Smooth muscle cell (in vitro differentiated cells): Measurements from ENCODE around the gene SUCO. TPM values are rescaled to one million over a fixed set of nuclear protein-coding genes. Genes with fewer than 3 reads are reported as not detected.

Experiments used
- DNase-seq: peaks from one replicate; lab custom pipeline; 2025; ENCODE audit not compliant: unreplicated experiment; lab: John Stamatoyannopoulos, UW
- H2AFZ ChIP-seq: fragments of 200-600 bp; sonication (generic); 2 replicates; pipeline ENCODE4 v1.6.0; 2016; ENCODE audit warnings: antibody characterized with exemption, low read depth, mild to moderate bottlenecking
- H3F3A ChIP-seq: fragments of 200-600 bp; sonication (generic); 2 replicates; pipeline ENCODE4 v1.6.0; 2017; ENCODE audit warnings: antibody characterized with exemption, low read depth
- H3K27ac ChIP-seq: fragments of 200-600 bp; sonication (generic); 2 replicates; pipeline ENCODE4 v1.5.1; 2016; ENCODE audit warnings: low read depth, mild to moderate bottlenecking
- H3K27me3 ChIP-seq: fragments of 200-600 bp; sonication (generic); 2 replicates; pipeline ENCODE4 v1.6.1; 2016; ENCODE audit warnings: low read depth, mild to moderate bottlenecking
- H3K36me3 ChIP-seq: fragments of 200-600 bp; sonication (generic); 2 replicates; pipeline ENCODE4 v1.5.1; 2016; ENCODE audit warnings: low read depth
- H3K4me1 ChIP-seq: fragments of 200-600 bp; sonication (generic); 2 replicates; pipeline ENCODE4 v1.5.1; 2016; ENCODE audit warnings: low read depth
- H3K4me2 ChIP-seq: fragments of 200-600 bp; sonication (generic); 2 replicates; pipeline ENCODE4 v1.6.0; 2016; ENCODE audit warnings: mild to moderate bottlenecking
- H3K4me3 ChIP-seq: fragments of 200-600 bp; sonication (generic); 2 replicates; pipeline ENCODE4 v1.5.1; 2016; ENCODE audit warnings: mild to moderate bottlenecking
- H3K79me2 ChIP-seq: fragments of 200-600 bp; sonication (generic); 2 replicates; pipeline ENCODE4 v1.6.0; 2016; ENCODE audit warnings: low read depth, mild to moderate bottlenecking
- H3K9ac ChIP-seq: fragments of 200-600 bp; sonication (generic); 2 replicates; pipeline ENCODE4 v1.6.0; 2016; ENCODE audit warnings: low read depth
- H3K9me3 ChIP-seq: fragments of 200-600 bp; sonication (generic); replicated peaks from 2 replicates; pipeline ENCODE4 v1.5.1; 2016; ENCODE audit warnings: low read depth
- H4K20me1 ChIP-seq: fragments of 200-600 bp; sonication (generic); 2 replicates; pipeline ENCODE4 v1.6.0; 2016; ENCODE audit warnings: low read depth
- WGBS: methylation state at CpG from one replicate; pipeline ENCODE4 v1.1.7; 2016; ENCODE audit warnings: low lambda C conversion rate; 5-methylcytosine and 5-hydroxymethylcytosine counted together
- polyA plus RNA-seq: library from polyadenylated mRNA; unstranded; fragments of >200 nt; fragmentation: Nextera tagmentation; extraction: Ambion mirVana; gene quantifications from 2 replicates; pipeline ENCODE4 v1.2.1, GENCODE V29; 2016
- total RNA-seq: library from RNA; depleted of rRNA; stranded (reverse); fragments of >200 nt; gene quantifications from 2 replicates; pipeline ENCODE4 v1.2.3, GENCODE V29; 2014
- TF ChIP-seq, protein P1 (sequence below): fragments of 200-600 bp; sonication (generic); IDR thresholded peaks from 2 replicates; pipeline ENCODE4 v1.5.1; 2017; ENCODE audit warnings: borderline replicate concordance, mild to moderate bottlenecking, antibody characterized with exemption; ENCODE audit not compliant: insufficient read depth, poor library complexity, severe bottlenecking

SUCO gene
- total and polyA plus RNA-seq, 2 experiments from 2014 or later = 16.9 to 96.7 TPM

- Histone ChIP-seq H3K9me3 (no peaks in the 10 kb centered on the region), H3F3A (no peaks in the 10 kb centered on the region), H3K4me2 (no peak overlapping the region), H3K36me3 (no peaks in the 10 kb centered on the region), H2AFZ (no peak overlapping the region), H3K27me3 (no peaks in the 10 kb centered on the region), H3K27ac (no peak overlapping the region), H3K4me3 (no peak overlapping the region), H4K20me1 (no peaks in the 10 kb centered on the region), H3K79me2 (no peaks in the 10 kb centered on the region), H3K9ac (no peak overlapping the region), H3K4me1 (no peaks in the 10 kb centered on the region)
- whole genome bisulfite sequencing = 92% methylated on average over 1 of the region's 1 CpG
- TF ChIP-seq, protein P1, sequence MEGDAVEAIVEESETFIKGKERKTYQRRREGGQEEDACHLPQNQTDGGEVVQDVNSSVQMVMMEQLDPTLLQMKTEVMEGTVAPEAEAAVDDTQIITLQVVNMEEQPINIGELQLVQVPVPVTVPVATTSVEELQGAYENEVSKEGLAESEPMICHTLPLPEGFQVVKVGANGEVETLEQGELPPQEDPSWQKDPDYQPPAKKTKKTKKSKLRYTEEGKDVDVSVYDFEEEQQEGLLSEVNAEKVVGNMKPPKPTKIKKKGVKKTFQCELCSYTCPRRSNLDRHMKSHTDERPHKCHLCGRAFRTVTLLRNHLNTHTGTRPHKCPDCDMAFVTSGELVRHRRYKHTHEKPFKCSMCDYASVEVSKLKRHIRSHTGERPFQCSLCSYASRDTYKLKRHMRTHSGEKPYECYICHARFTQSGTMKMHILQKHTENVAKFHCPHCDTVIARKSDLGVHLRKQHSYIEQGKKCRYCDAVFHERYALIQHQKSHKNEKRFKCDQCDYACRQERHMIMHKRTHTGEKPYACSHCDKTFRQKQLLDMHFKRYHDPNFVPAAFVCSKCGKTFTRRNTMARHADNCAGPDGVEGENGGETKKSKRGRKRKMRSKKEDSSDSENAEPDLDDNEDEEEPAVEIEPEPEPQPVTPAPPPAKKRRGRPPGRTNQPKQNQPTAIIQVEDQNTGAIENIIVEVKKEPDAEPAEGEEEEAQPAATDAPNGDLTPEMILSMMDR = no peak
- DNase-seq = no peak
These were observed 15.9 kb upstream of the SUCO start for GRCh38 chr1:172517081-172517480.

DNA sequence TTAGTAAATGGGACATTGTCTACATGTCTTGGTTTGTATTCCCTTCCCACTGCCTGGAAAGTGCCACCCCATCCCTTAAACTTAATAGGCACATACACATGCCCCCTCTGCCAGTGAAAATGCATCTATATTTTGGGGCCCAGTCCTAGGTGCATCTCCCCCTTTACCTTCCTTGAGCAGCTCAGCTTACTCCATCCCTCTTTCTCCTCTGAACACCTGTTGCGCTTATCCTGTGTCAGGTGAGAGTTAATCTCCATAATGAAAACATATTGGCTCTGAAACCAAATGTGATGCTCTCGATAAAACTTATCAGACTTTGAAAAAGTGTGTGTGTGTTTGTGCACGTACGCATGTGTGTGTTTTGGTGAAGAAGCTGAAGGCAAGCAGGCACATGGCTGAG lies 15.4 kb upstream of the SUCO start:
- DNase-seq = no peak
- Histone ChIP-seq H3K27ac (no peak overlapping the region), H2AFZ (no peak overlapping the region), H3K36me3 (no peaks in the 10 kb centered on the region), H3F3A (no peaks in the 10 kb centered on the region), H3K4me2 (no peak overlapping the region), H4K20me1 (no peaks in the 10 kb centered on the region), H3K27me3 (no peaks in the 10 kb centered on the region), H3K79me2 (no peaks in the 10 kb centered on the region), H3K4me3 (no peak overlapping the region), H3K4me1 (no peaks in the 10 kb centered on the region), H3K9ac (no peak overlapping the region), H3K9me3 (no peaks in the 10 kb centered on the region)
- TF ChIP-seq, protein P1 = no peak
- WGBS = 99% methylated on average over 4 of the region's 4 CpGs

DNA sequence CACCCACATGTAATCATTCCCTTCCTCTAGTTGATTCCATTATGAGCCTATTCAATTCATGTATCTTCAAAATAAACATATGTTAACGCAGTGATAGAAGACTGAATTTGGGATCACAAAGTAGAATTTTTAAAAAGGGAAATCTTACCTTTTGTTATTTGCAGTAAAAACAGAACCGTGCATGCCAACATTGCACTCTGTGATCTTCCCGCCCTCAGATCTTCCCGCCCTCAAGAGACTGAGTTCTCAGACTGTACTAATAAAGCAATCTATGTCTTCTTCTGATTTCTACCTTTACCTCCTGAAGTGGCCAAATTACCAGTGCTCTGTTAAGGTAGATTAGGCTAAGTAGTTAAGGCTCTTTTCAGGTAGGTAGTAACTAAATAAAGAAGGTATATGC lies 3.6 kb upstream of the SUCO start:
- Histone ChIP-seq H3K9ac (no peak overlapping the region), H3K4me2 (no peak overlapping the region), H4K20me1 (peaks cover 8% of the 10 kb centered on the region), H3F3A (peaks cover 4% of the 10 kb centered on the region), H3K4me3 (no peak overlapping the region), H3K27me3 (no peaks in the 10 kb centered on the region), H3K27ac (peak overlapping the region; percentile 52), H3K36me3 (no peaks in the 10 kb centered on the region), H2AFZ (no peak overlapping the region), H3K9me3 (no peaks in the 10 kb centered on the region), H3K79me2 (peaks cover 7% of the 10 kb centered on the region), H3K4me1 (peaks cover 8% of the 10 kb centered on the region)
- WGBS = 88% methylated on average over 4 of the region's 4 CpGs
- TF ChIP-seq, protein P1 = no peak
- DNase-seq = no peak

DNA sequence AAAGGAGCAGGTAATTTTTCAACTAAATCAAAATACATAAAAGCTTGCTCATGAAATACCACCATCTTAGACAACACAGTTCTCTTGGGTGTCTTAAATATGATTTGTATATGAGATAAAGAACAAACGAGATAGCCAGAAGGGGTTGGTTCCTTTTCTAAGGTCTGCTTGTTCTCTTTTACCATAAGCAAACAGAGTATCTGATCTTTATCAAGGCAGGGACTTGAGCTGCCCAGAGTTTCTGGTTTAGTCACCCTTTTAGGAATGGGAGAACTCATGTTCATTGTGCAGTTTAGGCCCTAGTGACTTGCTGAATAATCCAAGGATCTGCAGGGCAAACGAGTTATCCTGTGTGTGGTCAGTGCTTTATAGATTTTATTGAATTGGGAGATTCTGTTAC lies 3.0 kb upstream of the SUCO start:
- Histone ChIP-seq H3K27me3 (no peaks in the 10 kb centered on the region), H3K4me1 (peaks cover 15% of the 10 kb centered on the region), H2AFZ (peak overlapping the region; percentile 52), H3K27ac (peak overlapping the region; percentile 52), H3K79me2 (peaks cover 14% of the 10 kb centered on the region), H3K4me3 (no peak overlapping the region), H3K9me3 (no peaks in the 10 kb centered on the region), H3K36me3 (no peaks in the 10 kb centered on the region), H3F3A (peaks cover 4% of the 10 kb centered on the region), H4K20me1 (peaks cover 15% of the 10 kb centered on the region), H3K4me2 (no peak overlapping the region), H3K9ac (no peak overlapping the region)
- WGBS = 18% methylated on average over 2 of the region's 2 CpGs
- TF ChIP-seq, protein P1 = no peak
- DNase-seq = no peak
